ENCODE results near the gene TRMT1.

DNA sequence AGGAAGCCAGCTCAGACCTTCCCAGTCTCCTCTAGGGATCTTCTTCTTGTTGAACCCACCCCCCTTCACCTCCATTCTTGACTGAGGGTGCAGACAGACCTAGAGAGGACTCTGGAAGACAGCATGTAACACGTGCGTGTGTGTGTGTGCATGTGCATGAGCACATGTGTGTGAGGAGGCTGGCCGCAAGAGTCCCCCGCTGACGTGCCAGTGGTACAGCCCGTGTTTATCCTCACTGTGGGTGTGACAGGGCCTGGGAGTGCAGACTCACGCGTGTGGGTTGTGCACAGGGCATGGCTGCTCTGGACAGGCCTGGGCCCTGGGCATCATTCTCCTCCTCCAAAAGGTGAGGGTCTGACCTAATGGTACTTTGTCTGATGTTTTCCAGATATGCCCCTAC lies 40.2 kb downstream of the TRMT1 start:
- TF ChIP-seq, protein P1, sequence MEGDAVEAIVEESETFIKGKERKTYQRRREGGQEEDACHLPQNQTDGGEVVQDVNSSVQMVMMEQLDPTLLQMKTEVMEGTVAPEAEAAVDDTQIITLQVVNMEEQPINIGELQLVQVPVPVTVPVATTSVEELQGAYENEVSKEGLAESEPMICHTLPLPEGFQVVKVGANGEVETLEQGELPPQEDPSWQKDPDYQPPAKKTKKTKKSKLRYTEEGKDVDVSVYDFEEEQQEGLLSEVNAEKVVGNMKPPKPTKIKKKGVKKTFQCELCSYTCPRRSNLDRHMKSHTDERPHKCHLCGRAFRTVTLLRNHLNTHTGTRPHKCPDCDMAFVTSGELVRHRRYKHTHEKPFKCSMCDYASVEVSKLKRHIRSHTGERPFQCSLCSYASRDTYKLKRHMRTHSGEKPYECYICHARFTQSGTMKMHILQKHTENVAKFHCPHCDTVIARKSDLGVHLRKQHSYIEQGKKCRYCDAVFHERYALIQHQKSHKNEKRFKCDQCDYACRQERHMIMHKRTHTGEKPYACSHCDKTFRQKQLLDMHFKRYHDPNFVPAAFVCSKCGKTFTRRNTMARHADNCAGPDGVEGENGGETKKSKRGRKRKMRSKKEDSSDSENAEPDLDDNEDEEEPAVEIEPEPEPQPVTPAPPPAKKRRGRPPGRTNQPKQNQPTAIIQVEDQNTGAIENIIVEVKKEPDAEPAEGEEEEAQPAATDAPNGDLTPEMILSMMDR (IDR thresholded peaks at IDR 0.05), result no peak
- TF ChIP-seq POLR2A (IDR thresholded peaks at IDR 0.05), result no peak

Measured in Peyer's patch (tissue), 4 donors.